GM19468 (cell line): ENCODE results near the gene STAC2.

Experiments
- ATAC-seq: cut with Tn5 transposase; IDR thresholded peaks from one replicate; pipeline ENCODE4 v1.9.1; 2021; ENCODE audit warnings: mild to moderate bottlenecking, moderate library complexity, moderate number of reproducible peaks; ENCODE audit not compliant: unreplicated experiment; ENCODE audit errors: extremely low read depth

The STAC2 gene

GRCh38 chr17:39212841-39213480 is 12.8 kb downstream of the STAC2 start:
- ATAC-seq: no peak

GRCh38 chr17:39212195-39212810 is 13.4 kb downstream of the STAC2 start:
- ATAC-seq: no peak

GRCh38 chr17:39210093-39210434 is 15.7 kb downstream of the STAC2 start:
- no peak for ATAC-seq

- no peak for ATAC-seq
These were observed 16.2 kb downstream of the STAC2 start for GRCh38 chr17:39209317-39210092.

- ATAC-seq: peak; percentile 83
These were observed 16.9 kb downstream of the STAC2 start for GRCh38 chr17:39208893-39209292.

GRCh38 chr17:39208136-39208535 is 17.6 kb downstream of the STAC2 start:
- ATAC-seq: no peak

GRCh38 chr17:39205112-39205526 is 20.6 kb downstream of the STAC2 start:
- no peak for ATAC-seq

GRCh38 chr17:39204245-39204644 is 21.5 kb downstream of the STAC2 start:
- no peak for ATAC-seq

GRCh38 chr17:39200957-39201510 is 24.7 kb downstream of the STAC2 start:
- ATAC-seq: no peak

- ATAC-seq: peak; percentile 26
These were observed 25.5 kb downstream of the STAC2 start, which contains the start of gene RPL19 for GRCh38 chr17:39200070-39200879. Gene RPL19, plus strand, starts transcription at chr17:39200283. Its CDS starts 62 bp downstream, at chr17:39200345.

- ATAC-seq: no peak
These were observed 26.0 kb downstream of the STAC2 start for GRCh38 chr17:39199820-39200069.

- ATAC-seq: no peak
These were observed 27.6 kb downstream of the STAC2 start for GRCh38 chr17:39198186-39198566.

- no peak for ATAC-seq
These were observed 28.2 kb downstream of the STAC2 start, which contains the start of gene CACNB1 for GRCh38 chr17:39197380-39198185. Gene CACNB1, minus strand, starts transcription at chr17:39197669. Its CDS starts 174 bp downstream, at chr17:39197495.

- ATAC-seq: no peak
These were observed 28.9 kb downstream of the STAC2 start for GRCh38 chr17:39196808-39197291.

- ATAC-seq: no peak
These were observed 29.4 kb downstream of the STAC2 start for GRCh38 chr17:39196241-39196807.

- no peak for ATAC-seq
These were observed 30.1 kb downstream of the STAC2 start for GRCh38 chr17:39195568-39196160.

- no peak for ATAC-seq
These were observed 30.7 kb downstream of the STAC2 start for GRCh38 chr17:39194985-39195524.
